Forelimb muscle (tissue), 1 donor: ENCODE data around the gene PSKH1. TPM values are rescaled to one million over a fixed set of nuclear protein-coding genes. Genes with fewer than 3 reads are reported as not detected.

Experiments used
- polyA plus RNA-seq: library from polyadenylated mRNA; unstranded; fragments of 120-200 nt; gene quantifications from one replicate; pipeline ENCODE4 v1.2.1, GENCODE V29; 2013; ENCODE audit not compliant: insufficient read length

Gene PSKH1
- polyA plus RNA-seq, 1 donor, result 21.0 TPM

Other genes with a start within 250 kb of the PSKH1 start
- 0.24 TPM for gene CARMIL2, start 248.1 kb upstream of the PSKH1 start, polyA plus RNA-seq
- gene ACD, start 233.0 kb upstream of the PSKH1 start, polyA plus RNA-seq, result 14.3 TPM
- 1.0 TPM for gene PARD6A, start 232.3 kb upstream of the PSKH1 start, polyA plus RNA-seq
- gene ENKD1, start 226.5 kb upstream of the PSKH1 start, polyA plus RNA-seq, result 7.6 TPM
- 2.4 TPM for gene C16orf86, start 226.4 kb upstream of the PSKH1 start, polyA plus RNA-seq
- gene GFOD2, start 173.9 kb upstream of the PSKH1 start, polyA plus RNA-seq, result 13.5 TPM
- 23.6 TPM for gene RANBP10, start 86.7 kb upstream of the PSKH1 start, polyA plus RNA-seq
- gene TSNAXIP1, start 86.4 kb upstream of the PSKH1 start, polyA plus RNA-seq, result 1.4 TPM
- 24.7 TPM for gene THAP11, start 50.9 kb upstream of the PSKH1 start, polyA plus RNA-seq
- 120 TPM for gene NUTF2, start 46.3 kb upstream of the PSKH1 start, polyA plus RNA-seq
- 32.1 TPM for gene CENPT, start 45.6 kb upstream of the PSKH1 start, polyA plus RNA-seq
- 107 TPM for gene EDC4, start 20.2 kb upstream of the PSKH1 start, polyA plus RNA-seq
- gene NRN1L, start 8.4 kb upstream of the PSKH1 start, polyA plus RNA-seq, result 1.1 TPM
- gene CTRL, start 38.6 kb downstream of the PSKH1 start, polyA plus RNA-seq, result 4.3 TPM
- 26.0 TPM for gene PSMB10, start 43.6 kb downstream of the PSKH1 start, polyA plus RNA-seq
- 20.3 TPM for gene LCAT, start 50.9 kb downstream of the PSKH1 start, polyA plus RNA-seq
- 40.4 TPM for gene SLC12A4, start 75.4 kb downstream of the PSKH1 start, polyA plus RNA-seq
- not detected for gene DPEP3, start 87.2 kb downstream of the PSKH1 start, polyA plus RNA-seq
- gene DPEP2, start 106.2 kb downstream of the PSKH1 start, polyA plus RNA-seq, result 1.5 TPM
- gene DPEP2NB, start 122.7 kb downstream of the PSKH1 start, polyA plus RNA-seq, result not detected
- 4.8 TPM for gene DDX28, start 130.0 kb downstream of the PSKH1 start, polyA plus RNA-seq
- 10.1 TPM for gene DUS2, start 130.0 kb downstream of the PSKH1 start, polyA plus RNA-seq
- gene NFATC3, start 192.1 kb downstream of the PSKH1 start, polyA plus RNA-seq, result 27.6 TPM